Measurements from ENCODE around the gene LRRC7.

GRCh38 chr1:69738458-69739250, 170.9 kb downstream of the LRRC7 start:
- TF ChIP-seq, protein P1, sequence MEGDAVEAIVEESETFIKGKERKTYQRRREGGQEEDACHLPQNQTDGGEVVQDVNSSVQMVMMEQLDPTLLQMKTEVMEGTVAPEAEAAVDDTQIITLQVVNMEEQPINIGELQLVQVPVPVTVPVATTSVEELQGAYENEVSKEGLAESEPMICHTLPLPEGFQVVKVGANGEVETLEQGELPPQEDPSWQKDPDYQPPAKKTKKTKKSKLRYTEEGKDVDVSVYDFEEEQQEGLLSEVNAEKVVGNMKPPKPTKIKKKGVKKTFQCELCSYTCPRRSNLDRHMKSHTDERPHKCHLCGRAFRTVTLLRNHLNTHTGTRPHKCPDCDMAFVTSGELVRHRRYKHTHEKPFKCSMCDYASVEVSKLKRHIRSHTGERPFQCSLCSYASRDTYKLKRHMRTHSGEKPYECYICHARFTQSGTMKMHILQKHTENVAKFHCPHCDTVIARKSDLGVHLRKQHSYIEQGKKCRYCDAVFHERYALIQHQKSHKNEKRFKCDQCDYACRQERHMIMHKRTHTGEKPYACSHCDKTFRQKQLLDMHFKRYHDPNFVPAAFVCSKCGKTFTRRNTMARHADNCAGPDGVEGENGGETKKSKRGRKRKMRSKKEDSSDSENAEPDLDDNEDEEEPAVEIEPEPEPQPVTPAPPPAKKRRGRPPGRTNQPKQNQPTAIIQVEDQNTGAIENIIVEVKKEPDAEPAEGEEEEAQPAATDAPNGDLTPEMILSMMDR (IDR thresholded peaks at IDR 0.05; ENCODE audit: low read length) = no peak
- no peak for TF ChIP-seq EZH2 (IDR thresholded peaks at IDR 0.05; ENCODE audit: borderline replicate concordance, low read length)
